GM19463 (cell line): ENCODE results near the gene NDUFS3.
A peak's percentile ranks its signal among the peaks of the same experiment; 100 is the strongest.

Experiments
- ATAC-seq: cut with Tn5 transposase; IDR thresholded peaks from one replicate; pipeline ENCODE4 v1.9.1; 2021; ENCODE audit warnings: mild to moderate bottlenecking, moderate library complexity; ENCODE audit not compliant: unreplicated experiment

The NDUFS3 gene

GRCh38 chr11:47589977-47590861 is 11.3 kb downstream of the NDUFS3 start:
- ATAC-seq = no peak

- ATAC-seq = no peak
These were observed 12.9 kb downstream of the NDUFS3 start for GRCh38 chr11:47591764-47592163.

GRCh38 chr11:47592251-47592650 is 13.4 kb downstream of the NDUFS3 start:
- no peak for ATAC-seq

- no peak for ATAC-seq
These were observed 14.1 kb downstream of the NDUFS3 start for GRCh38 chr11:47592970-47593369.

GRCh38 chr11:47593492-47593933 is 14.6 kb downstream of the NDUFS3 start:
- ATAC-seq = no peak

- no peak for ATAC-seq
These were observed 15.3 kb downstream of the NDUFS3 start, which contains the start of gene C1QTNF4 for GRCh38 chr11:47593934-47594855. C1QTNF4 (minus strand) TSS chr11:47594411; CDS start chr11:47590810, 3,601 bp downstream.

GRCh38 chr11:47595029-47595428 is 16.2 kb downstream of the NDUFS3 start:
- ATAC-seq = no peak

GRCh38 chr11:47595967-47596366 is 17.1 kb downstream of the NDUFS3 start:
- ATAC-seq = no peak

- no peak for ATAC-seq
These were observed 21.0 kb downstream of the NDUFS3 start for GRCh38 chr11:47599902-47600301.

- no peak for ATAC-seq
These were observed 24.4 kb downstream of the NDUFS3 start for GRCh38 chr11:47603295-47603694.

- no peak for ATAC-seq
These were observed 27.0 kb downstream of the NDUFS3 start for GRCh38 chr11:47605921-47606320.

GRCh38 chr11:47606731-47607130 is 27.9 kb downstream of the NDUFS3 start:
- no peak for ATAC-seq

GRCh38 chr11:47607380-47607779 is 28.5 kb downstream of the NDUFS3 start:
- ATAC-seq = no peak

- no peak for ATAC-seq
These were observed 30.8 kb downstream of the NDUFS3 start for GRCh38 chr11:47609675-47610074.

- peak; percentile 85 for ATAC-seq
These were observed 32.5 kb downstream of the NDUFS3 start for GRCh38 chr11:47611348-47611794.

- no peak for ATAC-seq
These were observed 36.4 kb downstream of the NDUFS3 start for GRCh38 chr11:47615249-47615648.

- ATAC-seq = no peak
These were observed 38.0 kb downstream of the NDUFS3 start for GRCh38 chr11:47616726-47617416.

- ATAC-seq = no peak
These were observed 38.5 kb downstream of the NDUFS3 start for GRCh38 chr11:47617417-47617809.

- ATAC-seq = no peak
These were observed 42.0 kb downstream of the NDUFS3 start for GRCh38 chr11:47620836-47621378.

- no peak for ATAC-seq
These were observed 47.4 kb downstream of the NDUFS3 start for GRCh38 chr11:47626234-47626633.

GRCh38 chr11:47628026-47628425 is 49.2 kb downstream of the NDUFS3 start:
- no peak for ATAC-seq
